GM12892 (cell line): ENCODE results near the gene PSPN.

Experiments
- POLR2A ChIP-seq: IDR thresholded peaks from 2 replicates; pipeline ENCODE4 v1.6.1; 2011; ENCODE audit warnings: low read depth, low read length, control low read depth
- POLR2AphosphoS5 ChIP-seq: IDR thresholded peaks from 2 replicates; pipeline ENCODE4 v1.6.1; 2011; ENCODE audit warnings: low read depth, low read length, control low read depth
- TAF1 ChIP-seq: IDR thresholded peaks from 2 replicates; pipeline ENCODE4 v1.6.1; 2011; ENCODE audit warnings: low read depth, mild to moderate bottlenecking, control low read depth, low read length, borderline replicate concordance

DNA sequence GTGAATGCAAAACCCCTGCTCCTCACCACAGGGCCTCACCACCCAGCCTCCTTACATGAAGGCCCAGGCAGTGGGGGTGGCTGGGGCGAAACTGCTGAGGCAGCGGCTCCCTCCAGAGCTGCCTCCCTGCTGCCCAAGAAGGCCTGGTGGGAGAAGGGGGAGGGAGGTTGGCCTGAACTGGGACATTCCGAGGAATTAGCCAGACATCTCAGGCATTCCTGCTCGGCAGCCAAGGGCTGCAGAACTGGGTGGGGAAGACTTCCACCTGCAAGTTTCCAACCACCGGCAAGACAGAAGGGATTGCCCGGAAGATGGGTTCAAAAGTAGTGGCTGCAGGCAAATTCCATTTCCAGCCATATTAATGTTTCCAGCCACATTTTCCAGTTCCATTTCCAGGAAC, 2.3 kb upstream of the PSPN start:
- TF ChIP-seq POLR2A (no peak), POLR2AphosphoS5 (no peak), TAF1 (no peak)
